Endothelial cell of umbilical vein (primary cell): Measurements from ENCODE around the gene VAC14.

Experiments used
- EZH2 ChIP-seq: IDR thresholded peaks from 2 replicates; pipeline ENCODE4 v1.6.1; 2012; ENCODE audit warnings: borderline replicate concordance, low read depth, mild to moderate bottlenecking, moderate library complexity, low read length, inconsistent platforms; ENCODE audit not compliant: severe bottlenecking
- GATA2 ChIP-seq: IDR thresholded peaks from 2 replicates; pipeline ENCODE4 v1.7.0; 2011; ENCODE audit warnings: low read depth, mild to moderate bottlenecking, moderate library complexity, mixed read lengths, low read length; ENCODE audit not compliant: insufficient read length, insufficient read depth
- MYC ChIP-seq: IDR thresholded peaks from one replicate; pipeline ENCODE4 v1.6.1; 2011; ENCODE audit warnings: mild to moderate bottlenecking, low read depth, low read length
- TF ChIP-seq, protein P1 (sequence below), 2 donors: IDR thresholded peaks; 1 replicate in 1 of 2; 2 replicates in 1 of 2; pipeline ENCODE4 v1.5.1; 2011; ENCODE audit warnings: low read length in 2 of 2, mild to moderate bottlenecking in 2 of 2, moderate library complexity in 2 of 2, control low read depth in 1 of 2, inconsistent platforms in 1 of 2, low read depth in 1 of 2; ENCODE audit not compliant: insufficient read depth in 1 of 2; ENCODE audit errors: extremely low read depth in 1 of 2
- TF ChIP-seq, protein P2 (sequence below): IDR thresholded peaks from 2 replicates; pipeline ENCODE4 v1.6.1; 2011; ENCODE audit not compliant: insufficient read depth, insufficient read length

DNA sequence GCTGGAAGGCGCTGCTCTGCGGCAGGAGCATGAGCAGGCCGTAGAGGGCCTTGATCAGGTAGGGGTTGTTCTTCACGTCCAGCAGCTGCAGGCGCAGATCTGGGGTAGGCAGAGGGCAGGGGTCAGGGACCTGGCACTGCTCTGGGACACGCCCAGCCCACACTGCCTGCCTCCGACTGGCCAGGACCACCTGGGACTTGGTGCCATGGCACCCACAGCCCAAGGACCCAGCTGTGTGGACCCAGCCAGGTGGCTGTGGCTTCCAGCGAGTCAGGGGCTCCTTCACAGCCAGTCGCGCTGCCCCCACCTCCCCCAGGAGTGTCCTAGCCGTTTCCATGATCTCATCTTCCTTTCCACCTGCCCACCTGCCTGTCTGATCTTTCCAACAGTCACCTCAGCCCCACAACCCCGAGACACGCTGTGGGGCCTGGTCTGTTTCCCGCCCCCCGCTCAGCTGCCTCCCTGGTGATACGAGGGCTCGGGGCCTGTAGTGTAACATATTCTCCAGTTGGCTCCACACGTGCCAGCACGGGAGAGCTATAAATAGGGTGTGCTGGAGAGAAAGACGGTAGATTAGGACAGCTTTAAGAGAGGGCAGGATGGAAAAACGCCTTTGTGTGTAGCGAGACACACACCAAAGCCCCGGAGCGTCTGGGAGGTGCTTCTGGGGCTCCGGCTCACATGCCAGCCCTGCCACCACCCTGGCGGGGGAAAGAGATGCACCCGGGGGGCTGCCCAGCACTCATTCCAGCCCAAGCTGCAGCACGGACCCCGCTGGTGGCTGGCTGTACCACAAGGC, 107.9 kb downstream of the VAC14 start:
- TF ChIP-seq, protein P1, sequence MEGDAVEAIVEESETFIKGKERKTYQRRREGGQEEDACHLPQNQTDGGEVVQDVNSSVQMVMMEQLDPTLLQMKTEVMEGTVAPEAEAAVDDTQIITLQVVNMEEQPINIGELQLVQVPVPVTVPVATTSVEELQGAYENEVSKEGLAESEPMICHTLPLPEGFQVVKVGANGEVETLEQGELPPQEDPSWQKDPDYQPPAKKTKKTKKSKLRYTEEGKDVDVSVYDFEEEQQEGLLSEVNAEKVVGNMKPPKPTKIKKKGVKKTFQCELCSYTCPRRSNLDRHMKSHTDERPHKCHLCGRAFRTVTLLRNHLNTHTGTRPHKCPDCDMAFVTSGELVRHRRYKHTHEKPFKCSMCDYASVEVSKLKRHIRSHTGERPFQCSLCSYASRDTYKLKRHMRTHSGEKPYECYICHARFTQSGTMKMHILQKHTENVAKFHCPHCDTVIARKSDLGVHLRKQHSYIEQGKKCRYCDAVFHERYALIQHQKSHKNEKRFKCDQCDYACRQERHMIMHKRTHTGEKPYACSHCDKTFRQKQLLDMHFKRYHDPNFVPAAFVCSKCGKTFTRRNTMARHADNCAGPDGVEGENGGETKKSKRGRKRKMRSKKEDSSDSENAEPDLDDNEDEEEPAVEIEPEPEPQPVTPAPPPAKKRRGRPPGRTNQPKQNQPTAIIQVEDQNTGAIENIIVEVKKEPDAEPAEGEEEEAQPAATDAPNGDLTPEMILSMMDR (IDR thresholded peaks at IDR 0.05; ENCODE audit: extremely low read depth in 1 of 2, insufficient read depth in 1 of 2, low read depth in 1 of 2, low read length in 2 of 2): no peak
- TF ChIP-seq, protein P2, sequence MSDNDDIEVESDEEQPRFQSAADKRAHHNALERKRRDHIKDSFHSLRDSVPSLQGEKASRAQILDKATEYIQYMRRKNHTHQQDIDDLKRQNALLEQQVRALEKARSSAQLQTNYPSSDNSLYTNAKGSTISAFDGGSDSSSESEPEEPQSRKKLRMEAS: no peak
- TF ChIP-seq EZH2 (no peak), MYC (no peak), GATA2 (no peak)
